OCI-LY3 (cell line): Measurements from ENCODE around the gene PATL2.
"Not testable (repeated sequence)": the region's sequence is repeated elsewhere in the genome, so short reads cannot be mapped to it uniquely, and the experiment has no call there.

Experiments used
- CTCF ChIP-seq: fragments of 200-600, 300-600 bp; sonication (generic); IDR thresholded peaks from 2 replicates; pipeline ENCODE4 v1.5.1; 2014; ENCODE audit warnings: antibody characterized with exemption, low read length, low read depth
- EZH2phosphoT487 ChIP-seq: fragments of 200-600 bp; shearing (Covaris generic); IDR thresholded peaks from 2 replicates; pipeline ENCODE4 v1.6.1; 2018; ENCODE audit warnings: antibody characterized with exemption, mixed run types, low read depth

GRCh38 chr15:44739222-44739847, 28.2 kb upstream of the PATL2 start:
- TF ChIP-seq CTCF, EZH2phosphoT487: not testable (repeated sequence)
